Measurements from ENCODE around the gene CACNA1E.

Gene CACNA1E

DNA sequence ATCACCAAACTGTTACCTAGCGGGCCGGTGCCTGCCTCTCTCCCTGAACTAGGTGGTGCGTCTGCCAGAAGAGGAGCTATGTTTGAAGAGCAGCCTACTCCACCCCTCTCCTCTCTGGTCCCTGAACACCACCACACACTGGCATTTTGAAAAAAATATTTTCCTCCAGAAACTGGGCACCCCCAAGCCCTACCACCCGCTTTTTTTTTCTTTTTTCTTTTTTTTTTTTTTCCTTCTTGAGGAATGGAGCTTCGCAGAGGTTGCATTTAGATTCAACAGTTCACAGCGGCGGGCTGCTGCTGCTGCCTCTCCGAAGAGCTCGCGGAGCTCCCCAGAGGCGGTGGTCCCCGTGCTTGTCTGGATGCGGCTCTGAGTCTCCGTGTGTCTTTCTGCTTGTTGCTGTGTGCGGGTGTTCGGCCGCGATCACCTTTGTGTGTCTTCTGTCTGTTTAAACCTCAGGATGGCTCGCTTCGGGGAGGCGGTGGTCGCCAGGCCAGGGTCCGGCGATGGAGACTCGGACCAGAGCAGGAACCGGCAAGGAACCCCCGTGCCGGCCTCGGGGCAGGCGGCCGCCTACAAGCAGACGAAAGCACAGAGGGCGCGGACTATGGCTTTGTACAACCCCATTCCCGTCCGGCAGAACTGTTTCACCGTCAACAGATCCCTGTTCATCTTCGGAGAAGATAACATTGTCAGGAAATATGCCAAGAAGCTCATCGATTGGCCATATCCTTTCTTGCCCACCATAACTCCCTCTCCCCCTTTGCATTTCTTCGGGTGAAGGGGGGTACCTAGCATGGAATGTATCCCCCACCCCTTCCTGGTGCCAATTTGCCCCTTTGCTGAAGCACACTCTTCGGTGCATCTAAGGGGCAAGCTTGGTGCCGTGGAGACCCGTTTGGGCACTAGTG is at the start of gene CACNA1E:
Gene CACNA1E (plus strand): TSS at position 233 of the 911 bp plus-strand sequence. CDS start 228 bp downstream, at position 461.
- no peak within 1 kb of the TSS for H3K4me2 ChIP-seq (ENCODE audit: low read depth, low read length, poor library complexity, severe bottlenecking)
- no peaks in the 10 kb centered on the region for H3K27me3 ChIP-seq (ENCODE audit: low read length)
- H3F3A ChIP-seq (ENCODE audit: insufficient read depth) = no peaks in the 10 kb centered on the region
- TF ChIP-seq CTCF (IDR thresholded peaks at IDR 0.05; ENCODE audit: insufficient read depth, low read length, poor library complexity, severe bottlenecking) = no peak
- TF ChIP-seq EZH2phosphoT487 (conservative IDR thresholded peaks at IDR 0.05; ENCODE audit: low read length) = no peak
- no peak within 1 kb of the TSS for H3K9ac ChIP-seq (ENCODE audit: low read length)
- H3K9me3 ChIP-seq (ENCODE audit: insufficient read depth, low read length) = no peaks in the 10 kb centered on the region
- no peak within 1 kb of the TSS for H3K27ac ChIP-seq (ENCODE audit: low read depth, low read length)
- no peaks in the 10 kb centered on the region for H3K79me2 ChIP-seq (ENCODE audit: insufficient read depth, low read length)
- no peaks in the 10 kb centered on the region for H3K9me2 ChIP-seq (replicated peaks; ENCODE audit: insufficient read depth, low read length)
- no peak within 1 kb of the TSS for H2AFZ ChIP-seq (ENCODE audit: low read depth, low read length, severe bottlenecking)
- H3K36me3 ChIP-seq (ENCODE audit: low read length) = no peaks in the 10 kb centered on the region
- H3K4me3 ChIP-seq (ENCODE audit: insufficient read depth, low read length, poor library complexity, severe bottlenecking) = no peak within 1 kb of the TSS
- no peaks in the 10 kb centered on the region for H4K20me1 ChIP-seq (ENCODE audit: low read depth, low read length)

DNA sequence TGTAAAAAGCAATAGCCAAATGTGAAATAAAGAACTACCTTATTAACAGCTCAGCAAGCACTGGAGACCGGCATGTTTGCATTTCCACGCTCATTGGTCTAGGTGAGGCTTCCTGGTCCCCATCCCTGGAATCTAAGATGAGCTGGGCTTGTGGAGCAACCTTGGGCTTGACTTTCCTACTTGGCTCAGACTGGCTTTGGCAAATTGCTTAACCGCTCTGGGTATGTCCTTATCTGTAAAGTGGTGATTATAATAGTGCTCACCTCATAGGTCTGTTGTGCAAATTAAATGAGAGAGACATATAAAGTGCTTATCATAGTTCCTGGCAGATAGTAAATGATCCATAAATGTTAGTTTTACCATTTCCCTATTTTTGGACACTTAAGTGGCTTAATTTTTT is 49.4 kb upstream of the CACNA1E start:
- H3K4me2 ChIP-seq (ENCODE audit: low read depth, low read length, poor library complexity, severe bottlenecking) = no peak overlapping the region
- H3K9me3 ChIP-seq (ENCODE audit: insufficient read depth, low read length) = no peaks in the 10 kb centered on the region
- H3K9ac ChIP-seq (ENCODE audit: low read length) = no peak overlapping the region
- no peaks in the 10 kb centered on the region for H3F3A ChIP-seq (ENCODE audit: insufficient read depth)
- H3K9me2 ChIP-seq (replicated peaks; ENCODE audit: insufficient read depth, low read length) = no peaks in the 10 kb centered on the region
- no peaks in the 10 kb centered on the region for H3K27me3 ChIP-seq (ENCODE audit: low read length)
- TF ChIP-seq CTCF (IDR thresholded peaks at IDR 0.05; ENCODE audit: insufficient read depth, low read length, poor library complexity, severe bottlenecking) (no peak), EZH2phosphoT487 (conservative IDR thresholded peaks at IDR 0.05; ENCODE audit: low read length) (no peak)
- H2AFZ ChIP-seq (ENCODE audit: low read depth, low read length, severe bottlenecking) = no peak overlapping the region
- H3K27ac ChIP-seq (ENCODE audit: low read depth, low read length) = no peak overlapping the region
- H4K20me1 ChIP-seq (ENCODE audit: low read depth, low read length) = no peaks in the 10 kb centered on the region
- no peaks in the 10 kb centered on the region for H3K79me2 ChIP-seq (ENCODE audit: insufficient read depth, low read length)
- H3K36me3 ChIP-seq (ENCODE audit: low read length) = no peaks in the 10 kb centered on the region
- no peak overlapping the region for H3K4me3 ChIP-seq (ENCODE audit: insufficient read depth, low read length, poor library complexity, severe bottlenecking)

GRCh38 chr1:181438013-181438412 is 45.3 kb upstream of the CACNA1E start:
- Histone ChIP-seq H3F3A (ENCODE audit: insufficient read depth) (no peaks in the 10 kb centered on the region), H3K4me2 (ENCODE audit: low read depth, low read length, poor library complexity, severe bottlenecking) (no peak overlapping the region), H3K9ac (ENCODE audit: low read length) (no peak overlapping the region), H3K36me3 (ENCODE audit: low read length) (no peaks in the 10 kb centered on the region), H3K9me3 (ENCODE audit: insufficient read depth, low read length) (no peaks in the 10 kb centered on the region), H3K9me2 (replicated peaks; ENCODE audit: insufficient read depth, low read length) (no peaks in the 10 kb centered on the region), H2AFZ (ENCODE audit: low read depth, low read length, severe bottlenecking) (no peak overlapping the region), H3K27ac (ENCODE audit: low read depth, low read length) (no peak overlapping the region), H4K20me1 (ENCODE audit: low read depth, low read length) (no peaks in the 10 kb centered on the region), H3K79me2 (ENCODE audit: insufficient read depth, low read length) (no peaks in the 10 kb centered on the region), H3K4me3 (ENCODE audit: insufficient read depth, low read length, poor library complexity, severe bottlenecking) (no peak overlapping the region), H3K27me3 (ENCODE audit: low read length) (no peaks in the 10 kb centered on the region)
- TF ChIP-seq CTCF (IDR thresholded peaks at IDR 0.05; ENCODE audit: insufficient read depth, low read length, poor library complexity, severe bottlenecking) (no peak), EZH2phosphoT487 (conservative IDR thresholded peaks at IDR 0.05; ENCODE audit: low read length) (no peak)

All from SU-DHL-6 (cell line).